NCI-H2227 (cell line): ENCODE measurements around the gene LDLR.
"Not testable (repeated sequence)": the region's sequence is repeated elsewhere in the genome, so short reads cannot be mapped to it uniquely, and the experiment has no call there.

Experiments used
- DNase-seq: peaks from one replicate; lab custom pipeline; 2025; ENCODE audit not compliant: unreplicated experiment; lab: John Stamatoyannopoulos, UW

Gene LDLR

GRCh38 chr19:11070123-11070522, 19.1 kb upstream of the LDLR start:
- no peak for DNase-seq

DNA sequence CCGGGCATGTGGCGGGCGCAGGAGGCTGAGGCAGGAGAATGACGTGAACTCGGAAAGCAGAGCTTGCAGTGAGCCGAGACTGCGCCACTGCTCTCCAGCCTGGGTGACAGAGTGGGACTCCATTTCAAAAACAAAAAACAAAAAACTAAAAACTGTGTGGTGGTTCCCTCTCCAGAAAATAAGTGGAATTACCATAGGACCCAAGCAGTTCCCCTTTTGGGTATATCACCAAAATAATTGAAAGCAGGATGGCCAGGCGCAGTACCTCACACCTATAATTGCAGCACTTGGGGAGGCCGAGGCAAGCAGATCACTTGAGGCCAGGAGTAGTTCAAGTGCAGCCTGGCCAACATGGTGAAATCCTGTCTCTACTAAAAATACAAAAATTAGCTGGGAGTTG, 15.7 kb upstream of the LDLR start:
- no peak for DNase-seq

- DNase-seq: not testable (repeated sequence)
Observed at GRCh38 chr19:11076792-11077191, 12.5 kb upstream of the LDLR start.

DNA sequence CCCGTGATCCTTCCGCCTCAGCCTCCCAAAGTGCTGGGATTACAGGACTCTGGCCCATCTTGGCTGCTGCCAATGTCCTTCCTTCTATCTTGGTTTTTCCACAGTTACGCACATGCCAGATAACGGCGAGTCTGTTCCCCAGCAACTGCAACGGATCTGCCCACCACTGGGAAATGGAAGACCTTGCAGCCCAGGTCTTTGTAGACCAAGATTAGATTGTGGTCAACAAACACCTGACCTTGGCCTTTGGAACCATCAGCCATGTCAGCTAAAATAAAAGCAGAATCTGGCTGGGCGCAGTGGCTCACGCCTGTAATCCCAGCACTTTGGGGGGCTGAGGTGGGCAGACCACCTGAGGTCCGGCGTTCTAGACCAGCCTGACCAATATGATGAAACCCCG, 10.4 kb upstream of the LDLR start:
- DNase-seq: no peak

- DNase-seq: no peak
Observed at GRCh38 chr19:11079999-11080398, 9.3 kb upstream of the LDLR start.

GRCh38 chr19:11087870-11088505, 1.3 kb upstream of the LDLR start:
- no peak for DNase-seq

- DNase-seq: peak; percentile 23
Observed at GRCh38 chr19:11088506-11089253, 583 bp upstream of the LDLR start.

- not testable (repeated sequence) for DNase-seq
Observed at GRCh38 chr19:11090014-11090263, 676 bp downstream of the LDLR start.

- DNase-seq: peak; percentile 94
Observed at GRCh38 chr19:11090264-11090996, 1.2 kb downstream of the LDLR start.

DNA sequence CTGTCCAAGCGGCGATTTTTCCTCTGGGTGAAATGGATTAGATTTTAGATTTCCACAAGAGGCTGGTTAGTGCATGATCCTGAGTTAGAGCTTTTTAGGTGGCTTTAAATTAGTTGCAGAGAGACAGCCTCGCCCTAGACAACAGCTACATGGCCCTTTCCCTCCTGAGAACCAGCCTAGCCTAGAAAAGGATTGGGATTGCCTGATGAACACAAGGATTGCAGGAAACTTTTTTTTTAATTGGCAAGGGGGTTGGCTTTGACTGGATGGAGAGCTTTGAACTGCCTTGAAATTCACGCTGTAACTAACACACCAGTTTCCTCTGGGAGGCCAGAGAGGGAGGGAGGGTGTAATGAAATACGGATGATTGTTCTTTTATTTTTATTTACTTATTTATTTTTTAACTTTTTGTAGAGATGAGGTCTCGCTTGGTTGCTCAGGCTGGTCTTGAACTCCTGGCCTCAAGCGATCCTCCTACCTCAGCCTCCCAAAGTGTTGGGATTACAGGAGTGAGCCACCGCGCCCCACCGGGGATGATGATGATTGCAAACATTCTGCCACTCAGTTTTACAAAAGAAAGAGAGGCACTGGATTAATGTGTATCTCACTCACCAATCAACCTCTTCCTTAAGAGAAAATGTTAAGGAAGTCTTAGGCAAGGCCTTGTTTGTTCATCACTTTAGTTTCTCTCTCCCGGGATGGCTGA, 1.9 kb downstream of the LDLR start:
- no peak for DNase-seq

DNA sequence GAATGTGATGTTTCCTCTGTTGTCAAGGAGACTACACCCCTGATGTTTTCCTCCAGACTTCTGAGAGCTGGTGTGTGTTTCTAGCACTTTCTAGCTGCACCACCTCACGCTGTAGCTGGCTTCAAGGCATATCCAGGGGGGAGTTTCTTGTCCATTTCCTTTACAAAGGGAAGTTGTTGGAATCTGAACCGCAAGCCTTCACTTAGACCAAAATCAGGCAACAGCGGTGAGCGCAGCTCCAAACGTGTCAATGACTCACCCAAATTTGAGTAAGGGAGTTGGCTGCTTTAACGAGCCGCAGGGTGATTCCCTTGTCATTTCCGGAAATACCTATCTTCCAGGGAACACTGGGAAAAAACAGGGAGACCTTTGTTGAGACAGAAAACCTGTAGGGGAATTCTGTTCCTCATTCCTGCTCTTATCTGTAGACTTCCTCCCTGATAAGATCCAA, 2.5 kb downstream of the LDLR start:
- DNase-seq: peak; percentile 24

DNA sequence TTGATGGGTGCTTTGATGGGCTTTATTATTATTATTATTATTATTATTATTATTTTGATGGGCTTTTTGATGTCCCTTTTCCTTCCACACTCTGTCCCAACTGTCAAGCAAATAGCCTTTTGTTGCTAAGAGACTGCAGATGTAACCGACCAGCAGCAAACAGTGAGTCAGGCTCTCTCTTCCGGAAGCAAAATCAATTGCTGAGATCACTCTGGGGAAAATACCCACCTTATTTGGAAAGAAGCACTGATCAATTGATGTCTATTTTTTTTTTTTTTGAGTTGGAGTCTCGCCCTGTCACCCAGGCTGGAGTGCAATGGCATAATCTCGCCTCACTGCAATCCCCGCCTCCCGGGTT, 2.9 kb downstream of the LDLR start:
- no peak for DNase-seq

DNA sequence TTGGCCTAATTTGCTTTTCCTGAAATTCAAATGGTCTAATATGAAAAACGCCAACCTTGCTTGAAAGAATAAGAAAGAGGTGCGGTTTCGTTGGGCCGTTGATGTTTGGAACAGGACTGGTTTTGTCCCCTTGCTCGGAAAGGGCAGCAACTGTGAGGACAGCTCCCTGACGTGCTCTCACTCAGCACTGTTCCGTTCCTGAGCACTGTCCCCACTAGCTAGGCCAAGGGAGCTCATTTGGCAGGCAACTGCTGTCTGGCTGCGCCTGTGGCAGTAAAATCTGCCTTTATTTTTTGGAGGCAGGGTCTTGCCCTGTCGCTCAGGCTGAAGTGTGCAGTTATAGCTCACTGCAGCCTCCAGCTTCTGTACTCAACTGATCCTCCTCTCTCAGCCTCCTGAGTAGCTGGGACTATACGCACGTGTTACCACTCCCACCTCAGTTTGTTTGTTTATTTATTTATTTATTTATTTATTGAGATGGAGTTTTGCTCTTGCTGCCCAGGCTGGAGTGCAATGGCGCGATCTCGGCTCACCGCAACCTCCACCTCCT, 4.5 kb downstream of the LDLR start:
- DNase-seq: no peak

GRCh38 chr19:11094520-11094894, 5.2 kb downstream of the LDLR start:
- DNase-seq: no peak

DNA sequence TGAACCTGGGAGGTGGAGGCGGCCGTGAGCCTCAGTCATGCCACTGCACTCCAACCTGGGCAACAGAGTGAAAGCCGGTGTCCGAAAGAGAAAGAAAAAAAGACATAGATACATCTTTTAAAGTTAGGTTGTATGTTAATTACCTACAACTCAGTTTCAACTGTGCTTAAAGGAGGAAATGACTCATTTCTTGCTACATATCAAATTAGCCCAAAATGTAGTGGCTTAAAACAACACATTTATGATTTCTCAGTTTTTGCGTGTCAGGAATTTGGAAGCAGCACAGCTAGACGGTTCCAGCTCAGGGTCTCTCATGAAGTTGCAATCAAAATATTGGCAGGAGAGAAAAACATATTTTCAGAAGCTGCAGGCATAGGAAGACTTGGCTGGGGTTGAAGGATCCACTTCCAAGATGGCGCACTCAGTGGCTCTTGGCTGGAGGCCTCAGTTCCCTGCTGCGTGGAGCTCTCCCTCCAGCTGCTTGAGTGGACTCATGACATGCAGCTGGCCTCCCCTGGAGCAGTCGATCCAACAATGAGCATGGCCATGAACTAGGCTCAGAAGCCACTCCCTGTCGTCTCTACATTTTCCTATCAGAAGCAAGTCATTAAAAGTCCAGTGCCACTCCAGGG, 7.1 kb downstream of the LDLR start:
- no peak for DNase-seq

GRCh38 chr19:11097367-11097766, 8.1 kb downstream of the LDLR start:
- DNase-seq: not testable (repeated sequence)

DNA sequence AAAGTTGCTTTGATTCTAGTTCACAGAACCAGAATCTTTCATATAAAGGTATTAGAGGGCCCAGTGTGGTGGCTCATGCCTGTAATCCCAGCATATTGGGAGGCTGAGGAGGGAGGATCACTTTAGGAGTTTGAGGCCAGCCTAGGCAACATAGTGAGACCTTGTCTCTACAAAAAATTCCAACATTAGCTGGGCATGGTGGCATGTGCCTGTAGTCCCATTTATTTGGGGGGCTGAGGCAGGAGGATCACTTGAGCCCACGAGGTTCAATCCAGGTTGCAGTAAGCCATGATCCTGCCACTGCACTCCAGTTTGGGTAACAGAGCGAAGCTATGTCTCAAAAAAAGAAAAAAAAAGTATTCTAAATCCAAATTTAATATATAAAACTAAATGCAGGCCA, 9.1 kb downstream of the LDLR start:
- DNase-seq: no peak

- no peak for DNase-seq
Observed at GRCh38 chr19:11098861-11099260, 9.6 kb downstream of the LDLR start.

GRCh38 chr19:11100049-11100448, 10.8 kb downstream of the LDLR start:
- DNase-seq: no peak

DNA sequence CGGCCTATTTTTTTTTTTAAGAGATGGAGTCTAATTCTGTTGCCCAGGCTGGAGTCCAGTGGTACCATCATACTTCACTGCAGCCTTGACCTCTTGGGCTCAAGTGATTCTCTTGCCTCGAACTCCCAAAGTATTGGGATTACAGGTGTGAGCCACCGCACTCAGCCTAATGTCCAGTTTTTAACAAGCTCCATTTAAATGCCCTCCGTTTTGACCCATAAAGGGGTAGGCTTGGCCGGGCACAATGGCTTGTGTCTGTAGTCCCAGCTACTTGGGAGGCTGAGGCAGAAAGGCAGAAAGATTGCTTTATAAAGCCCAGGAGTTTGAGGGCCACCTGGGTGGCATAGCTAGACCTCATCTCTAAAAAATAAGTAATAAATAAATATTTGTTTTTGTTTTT, 11.8 kb downstream of the LDLR start:
- no peak for DNase-seq

DNA sequence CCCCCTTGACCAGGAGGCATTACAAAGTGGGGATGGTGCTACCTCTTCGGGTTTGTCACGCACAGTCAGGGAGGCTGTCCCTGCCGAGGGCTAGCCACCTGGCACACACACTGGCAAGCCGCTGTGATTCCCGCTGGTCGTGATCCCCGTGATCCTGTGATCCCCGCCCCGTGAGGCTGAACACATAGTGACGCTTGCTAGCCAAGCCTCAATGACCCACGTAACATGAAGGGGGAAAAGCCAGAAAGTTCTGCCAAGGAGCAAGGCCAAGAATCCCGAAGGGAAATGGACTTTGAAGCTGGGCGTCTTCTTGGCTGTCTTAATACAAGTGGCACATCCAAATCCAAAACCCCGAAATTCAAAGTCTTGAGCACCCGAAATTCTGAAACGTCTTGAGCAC, 13.7 kb downstream of the LDLR start:
- DNase-seq: no peak
